Fibroblast of skin of back (primary cell): ENCODE data around the gene FUT8. TPM values are rescaled to one million over a fixed set of nuclear protein-coding genes. Genes with fewer than 3 reads are reported as not detected.
A peak's percentile ranks its signal among the peaks of the same experiment; 100 is the strongest.

Experiments
- DNase-seq: peaks from one replicate; pipeline ENCODE4 v3.0.0-alpha.2; 2013
- polyA plus RNA-seq, 2 experiments: library from polyadenylated mRNA; unstranded; fragments of 120-200 nt; gene quantifications; one replicate each; pipeline ENCODE4 v1.2.1, GENCODE V29; 2013; ENCODE audit not compliant: insufficient read length in 2 of 2

The FUT8 gene
- 24.5 TPM for polyA plus RNA-seq (2013, experiment 1 of 2; ENCODE audit: insufficient read length)
- polyA plus RNA-seq (2013, experiment 2 of 2; ENCODE audit: insufficient read length), result 14.7 TPM

DNA sequence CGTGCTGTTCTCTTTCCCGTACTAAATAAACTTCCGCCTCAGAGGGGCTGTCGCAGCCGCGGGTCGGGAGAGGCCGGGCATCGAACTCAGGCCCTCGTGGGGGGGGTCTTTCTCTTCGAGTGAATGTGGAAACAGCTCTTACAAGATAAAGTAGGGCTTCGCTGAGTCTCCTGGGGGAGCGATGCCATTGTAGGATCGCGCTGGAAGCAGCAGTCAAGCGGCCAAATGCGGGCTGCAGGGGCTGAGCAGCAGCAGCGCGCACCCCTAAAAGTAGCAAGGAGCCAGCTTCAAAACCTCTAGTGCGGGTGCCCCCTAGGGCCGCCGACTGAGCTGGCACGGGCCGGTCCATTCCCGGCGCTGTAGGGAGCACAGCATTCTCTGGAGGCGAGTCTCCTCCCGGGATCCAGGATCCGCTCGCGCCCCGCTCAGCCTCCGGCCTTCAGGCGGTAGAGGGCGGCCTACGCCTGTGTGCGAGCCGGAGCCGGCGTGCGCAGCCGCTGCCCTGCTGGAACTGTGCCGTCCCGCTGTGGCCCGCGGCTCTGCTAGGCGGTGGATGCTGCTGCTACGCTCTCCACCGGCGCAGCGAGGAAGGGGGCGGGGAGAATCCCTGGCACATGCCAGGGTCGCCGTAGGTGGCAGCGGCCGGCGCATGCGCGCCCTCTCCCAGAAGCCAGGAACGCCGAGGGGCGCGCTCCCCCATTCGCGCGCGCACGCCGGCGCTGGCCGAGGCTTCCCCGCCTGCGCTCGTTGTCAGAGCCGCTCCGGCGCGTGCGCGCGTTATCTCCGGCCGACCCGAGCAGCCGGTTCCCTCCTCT is at the start of gene FUT8:
TSS of gene FUT8 (plus strand) at position 699 of the 815 bp plus-strand sequence. CDS start 148,834 bp downstream, outside the sequence.
- peak; percentile 95 for DNase-seq

DNA sequence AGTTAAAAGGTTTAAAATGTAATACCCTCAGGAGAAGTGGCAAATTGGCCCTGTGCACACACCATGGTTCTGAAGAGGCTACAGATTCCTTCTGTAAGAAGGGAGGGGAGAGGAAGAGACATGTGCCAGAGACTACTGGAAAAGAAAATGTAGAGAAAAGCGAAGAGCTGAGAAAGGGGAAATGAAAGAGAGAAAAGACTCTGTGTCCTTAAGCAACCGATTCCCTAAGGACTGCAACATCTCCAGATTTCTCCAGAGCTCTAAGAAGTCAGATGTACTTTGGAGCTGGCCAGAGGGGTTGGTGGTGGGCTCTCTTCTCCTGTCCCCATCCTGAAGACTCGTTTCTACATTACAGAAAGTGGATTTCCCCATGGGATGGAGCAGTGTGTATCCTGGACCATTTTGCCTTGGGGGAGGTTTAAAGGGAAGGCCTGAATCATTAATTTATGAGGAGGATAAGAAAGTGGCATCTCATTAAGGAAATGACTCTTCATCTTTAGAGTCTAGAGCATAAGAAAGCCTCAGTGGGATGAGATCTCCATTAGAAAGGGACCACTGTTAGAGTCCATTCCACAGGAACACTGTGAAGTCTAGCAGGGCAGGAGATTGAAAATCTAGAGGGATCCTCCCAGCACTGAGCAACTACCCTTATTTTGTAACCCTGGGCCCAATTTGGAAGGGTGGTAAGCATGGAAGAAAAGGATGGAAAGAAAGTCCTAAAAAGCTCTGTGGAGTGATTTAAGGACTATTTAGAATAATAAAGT is 45.5 kb upstream of the FUT8 start:
- no peak for DNase-seq

DNA sequence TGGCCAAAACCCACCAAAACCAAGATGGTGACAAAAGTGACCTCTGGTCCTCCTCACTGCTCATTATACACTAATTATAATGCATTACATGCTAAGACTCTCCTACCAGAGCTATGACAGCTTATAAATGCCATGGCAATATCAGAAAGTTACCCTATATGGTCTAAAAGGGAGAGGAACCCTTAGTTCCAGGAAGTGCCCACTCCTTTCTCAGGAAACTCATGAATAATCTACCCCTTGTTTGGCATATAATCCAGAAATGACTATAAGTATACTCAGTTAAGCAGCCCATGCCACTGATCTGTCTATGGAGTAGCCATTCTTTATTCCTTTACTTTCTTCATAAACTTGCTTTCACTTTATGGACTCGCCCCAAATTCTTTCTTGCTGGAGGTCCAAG is 43.0 kb upstream of the FUT8 start:
- DNase-seq, result no peak

DNA sequence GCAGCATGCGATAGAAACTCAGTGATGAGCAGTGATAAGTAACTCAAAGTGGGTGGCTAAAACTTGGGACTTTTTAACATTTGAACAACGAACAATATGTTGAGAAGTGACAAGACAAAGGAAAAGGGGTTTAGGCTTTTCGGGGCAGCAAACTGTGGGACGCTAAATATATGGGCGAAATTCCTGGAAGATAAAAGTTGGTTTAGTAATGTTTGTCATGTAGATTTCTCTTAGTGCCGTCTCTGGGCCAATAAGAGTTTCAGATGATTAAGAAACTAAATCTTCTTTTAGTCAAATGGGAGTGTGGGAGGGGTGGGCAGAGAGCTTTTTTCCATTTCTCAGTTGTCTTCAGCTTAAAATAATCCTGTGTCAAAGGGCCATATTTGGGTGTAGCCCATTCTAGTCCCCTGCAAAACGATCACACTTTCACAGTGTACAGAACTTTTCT is 41.7 kb upstream of the FUT8 start:
- no peak for DNase-seq

DNA sequence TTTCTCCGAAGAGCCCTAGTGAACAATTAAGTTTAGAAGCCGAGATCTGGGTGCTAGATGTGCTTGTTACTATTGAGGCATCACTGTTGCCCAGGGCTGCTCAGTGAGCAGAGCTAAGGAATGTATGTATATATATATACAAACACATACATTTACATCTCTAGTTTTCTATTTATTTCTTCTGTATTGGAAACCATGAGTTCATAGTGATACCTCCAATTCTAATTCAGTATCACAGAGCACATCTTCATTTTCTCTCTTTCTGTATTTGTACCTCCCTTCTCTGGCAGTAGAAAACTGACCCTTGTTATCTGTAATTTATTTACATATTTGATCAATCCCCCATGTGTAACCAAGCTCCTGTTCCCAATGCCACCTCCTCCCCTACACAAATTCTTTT is 40.7 kb upstream of the FUT8 start:
- DNase-seq, result no peak

DNA sequence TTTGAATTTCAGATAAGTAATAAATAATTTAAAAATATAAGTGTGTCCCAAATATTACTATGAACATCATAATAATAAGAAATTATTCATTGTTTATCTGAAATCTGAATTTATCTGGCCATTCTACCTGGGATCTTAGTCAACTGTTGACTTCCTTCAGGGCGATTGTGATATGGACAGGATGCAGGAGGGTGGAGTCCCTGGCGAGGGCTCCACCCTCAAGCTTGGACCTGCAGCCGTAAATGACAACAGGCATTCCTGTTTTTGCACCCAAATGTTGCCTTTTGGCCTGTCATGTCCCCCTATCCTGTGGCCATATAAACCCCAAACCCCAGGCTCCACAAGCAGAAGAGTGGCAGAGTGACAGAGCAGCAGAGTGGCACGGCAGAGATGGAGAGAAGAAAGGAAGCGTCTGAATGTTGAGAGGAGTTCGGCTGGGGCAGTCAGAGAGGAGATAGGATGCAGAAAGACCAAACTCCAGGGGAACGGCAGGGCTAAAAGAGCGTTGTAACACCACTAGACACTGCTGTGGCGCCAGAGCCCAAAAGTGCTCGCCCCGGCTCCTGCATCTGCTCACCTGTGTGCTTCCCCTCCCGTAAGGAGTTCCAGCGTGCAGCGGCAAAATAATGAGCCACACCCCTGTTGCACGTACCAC is 39.4 kb upstream of the FUT8 start:
- DNase-seq, result no peak

DNA sequence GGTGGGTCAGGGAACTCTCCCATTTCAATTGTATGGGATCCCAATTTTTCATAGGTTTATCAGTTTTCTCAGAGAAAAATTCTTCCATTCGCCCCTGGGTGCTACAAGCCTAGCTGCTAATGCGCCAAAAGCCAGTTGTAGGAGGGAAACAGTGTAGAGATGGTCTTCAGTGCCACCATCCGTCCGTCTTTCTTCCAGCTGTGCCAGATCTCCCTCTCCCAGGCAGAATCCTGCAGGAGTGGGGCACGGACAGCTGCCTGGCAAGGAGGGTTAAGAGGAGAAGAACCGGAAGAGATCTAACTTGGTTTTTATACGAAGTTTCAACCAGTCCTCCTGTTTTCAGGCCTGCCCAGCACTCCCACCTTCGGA is 38.9 kb upstream of the FUT8 start:
- no peak for DNase-seq

DNA sequence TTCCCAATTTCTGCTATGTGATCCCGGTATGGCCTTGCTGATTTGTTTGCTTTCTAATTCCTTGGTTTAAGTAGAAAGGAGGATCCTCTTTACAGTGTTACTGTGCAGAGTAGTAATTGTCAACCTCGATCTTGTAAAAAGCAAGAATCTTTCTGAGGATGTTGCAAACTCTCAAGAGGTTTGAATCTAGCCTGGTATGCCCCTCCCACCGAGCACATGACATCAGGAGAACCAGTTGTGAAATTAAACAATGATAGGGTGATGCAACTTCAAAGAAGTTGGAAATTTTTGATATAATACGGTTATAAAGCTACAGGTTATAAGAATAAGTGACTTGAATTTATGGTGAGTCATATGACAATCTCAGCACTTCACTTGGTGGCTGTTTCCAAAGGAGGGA is 35.0 kb upstream of the FUT8 start:
- DNase-seq, result no peak

DNA sequence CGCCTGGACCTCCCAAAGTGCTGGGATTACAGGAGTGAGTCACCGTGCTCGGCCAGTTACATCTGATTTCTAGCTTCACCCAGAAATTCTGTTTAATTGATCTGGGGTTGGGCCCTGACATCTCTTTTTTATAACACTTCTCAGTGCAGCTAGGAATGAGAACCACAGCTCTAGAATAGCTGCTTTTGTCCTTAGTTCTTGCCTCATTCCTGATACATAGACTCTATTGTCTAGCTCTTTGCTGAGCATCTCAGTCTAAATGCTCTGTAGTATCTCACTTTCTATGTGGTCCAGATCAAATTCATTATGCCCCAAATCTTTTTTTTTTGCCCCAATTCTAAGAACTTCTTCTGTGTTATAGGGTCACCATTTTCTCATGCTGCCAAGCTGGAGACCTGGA is 29.9 kb upstream of the FUT8 start:
- no peak for DNase-seq

DNA sequence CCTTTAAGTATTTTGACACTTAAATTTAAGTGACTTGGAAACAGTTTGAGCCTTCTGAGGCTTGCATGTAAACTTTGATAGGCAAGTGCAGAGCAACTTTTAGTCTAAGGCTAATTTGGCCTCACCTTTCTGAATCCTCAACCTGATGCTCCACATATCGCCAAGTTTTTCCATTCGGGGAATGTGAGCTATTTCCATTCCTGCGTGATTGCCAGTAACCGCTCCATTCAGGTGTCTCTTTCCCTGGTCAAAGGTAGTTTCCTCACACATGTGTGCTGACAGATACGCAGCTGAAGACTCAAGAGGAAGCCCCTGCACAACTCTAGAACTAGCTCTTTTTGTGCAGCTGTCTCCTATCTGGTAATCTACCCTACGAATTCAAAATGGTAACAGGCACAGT is 25.4 kb upstream of the FUT8 start:
- DNase-seq, result no peak

DNA sequence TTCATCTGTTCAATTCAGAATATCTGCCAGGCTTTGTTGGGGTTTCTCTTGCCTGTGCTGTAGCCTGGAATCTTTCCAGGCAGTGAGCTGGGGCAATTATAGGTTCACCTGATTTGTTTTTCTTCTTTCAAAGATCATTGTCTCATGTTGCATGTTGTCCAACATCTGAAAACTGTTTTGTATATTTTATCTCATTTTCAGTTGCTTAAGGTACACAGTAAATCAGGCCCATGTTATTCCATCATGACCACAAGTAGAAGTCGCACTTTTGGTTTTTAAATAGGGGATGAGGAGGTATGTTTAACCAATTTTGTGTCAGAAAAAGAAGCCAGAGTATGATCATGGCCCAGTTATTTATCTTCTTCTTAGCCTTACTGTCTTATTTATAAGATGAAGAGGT is 24.9 kb upstream of the FUT8 start:
- no peak for DNase-seq

DNA sequence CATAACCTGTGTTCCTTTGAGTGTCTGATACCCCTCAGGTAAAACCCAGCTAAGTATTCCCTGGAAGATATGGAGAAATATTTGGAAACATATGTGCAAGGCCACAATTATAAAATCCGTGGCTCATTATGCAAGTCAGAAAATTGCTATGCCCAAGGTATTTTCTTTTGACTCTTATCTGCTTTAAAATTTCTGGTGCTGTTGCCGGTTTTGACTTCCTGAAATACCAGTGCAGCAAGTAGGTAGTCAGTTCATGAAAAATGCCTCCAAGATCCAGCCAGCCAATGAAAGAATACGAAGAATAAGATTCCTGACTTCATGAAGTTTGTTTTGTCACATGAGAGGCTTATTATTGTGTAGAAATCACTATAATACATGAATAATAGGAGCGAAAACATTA is 20.2 kb upstream of the FUT8 start:
- no peak for DNase-seq

DNA sequence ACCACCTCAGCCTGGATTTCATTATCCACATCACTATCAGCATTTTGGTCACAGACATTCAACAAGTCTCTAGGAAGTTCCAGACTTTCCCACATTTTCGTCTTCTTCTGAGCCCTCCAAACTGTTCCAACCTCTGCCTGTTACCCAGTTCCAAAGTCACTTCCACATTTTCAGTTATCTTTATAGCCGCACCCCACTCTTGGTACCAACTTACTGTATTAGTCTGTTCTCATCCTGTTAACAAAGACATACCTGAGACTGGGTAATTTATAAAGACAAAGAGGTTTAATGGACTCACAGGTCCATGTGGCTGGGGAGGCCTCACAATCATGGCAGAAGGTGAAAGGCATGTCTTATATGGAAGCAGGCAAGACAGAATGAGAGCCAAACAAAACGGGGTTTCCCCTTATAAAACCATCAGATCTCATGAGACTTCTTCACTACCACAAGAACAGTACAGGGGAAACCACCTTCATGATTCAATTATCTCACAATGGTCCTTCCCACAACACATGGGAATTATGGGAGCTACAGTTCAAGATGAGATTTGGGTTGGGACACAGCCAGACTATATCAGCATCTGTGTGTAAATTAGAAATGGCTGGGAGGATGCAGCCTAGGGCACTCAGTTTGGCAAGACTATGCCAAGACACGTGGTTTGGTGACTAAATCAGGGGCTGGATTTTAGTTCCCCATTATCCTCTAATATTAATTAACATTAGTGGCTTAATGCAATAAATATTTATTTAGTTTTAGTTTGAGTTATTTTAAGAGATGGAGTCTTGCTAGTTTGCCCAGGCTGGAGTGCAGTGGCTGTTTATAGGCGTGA is 16.2 kb upstream of the FUT8 start:
- DNase-seq, result no peak

DNA sequence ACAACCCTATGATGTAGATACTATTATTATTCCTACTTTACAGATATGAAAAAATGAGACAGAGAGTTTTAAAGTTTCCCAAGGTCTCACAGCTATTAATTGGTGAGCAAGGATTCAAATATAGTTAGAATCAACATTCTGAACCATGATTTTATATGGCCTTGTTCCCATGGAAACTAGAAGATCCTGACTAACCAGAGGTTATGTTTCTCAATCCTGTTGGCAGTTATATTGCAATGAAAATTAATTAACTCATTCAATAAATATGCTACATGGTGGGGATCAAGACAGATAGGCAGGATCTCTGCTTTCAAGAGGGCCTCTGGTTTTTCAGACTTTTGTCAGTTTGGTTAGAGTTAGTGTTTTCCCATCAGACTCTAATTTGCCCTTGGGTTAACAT is 9.3 kb upstream of the FUT8 start:
- peak; percentile 27 for DNase-seq

DNA sequence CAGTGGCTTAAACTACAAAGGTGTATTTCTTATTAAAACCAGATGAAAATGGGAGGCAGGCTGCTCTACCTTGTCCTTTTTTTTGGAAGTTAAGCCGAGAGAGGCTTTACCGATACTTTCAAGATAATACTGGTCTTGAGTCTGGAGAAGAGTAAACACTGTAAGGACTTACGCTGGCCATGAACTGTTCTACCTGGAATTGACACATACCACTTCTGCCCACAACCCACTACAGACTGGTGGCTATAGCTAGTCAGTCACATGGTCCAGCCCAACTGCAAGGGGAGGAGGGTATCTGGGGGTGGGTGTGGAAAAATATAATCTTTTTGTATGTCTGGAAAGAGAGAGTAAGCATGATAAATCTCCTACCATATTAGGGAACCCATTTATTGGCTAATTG is 4.4 kb upstream of the FUT8 start:
- no peak for DNase-seq

DNA sequence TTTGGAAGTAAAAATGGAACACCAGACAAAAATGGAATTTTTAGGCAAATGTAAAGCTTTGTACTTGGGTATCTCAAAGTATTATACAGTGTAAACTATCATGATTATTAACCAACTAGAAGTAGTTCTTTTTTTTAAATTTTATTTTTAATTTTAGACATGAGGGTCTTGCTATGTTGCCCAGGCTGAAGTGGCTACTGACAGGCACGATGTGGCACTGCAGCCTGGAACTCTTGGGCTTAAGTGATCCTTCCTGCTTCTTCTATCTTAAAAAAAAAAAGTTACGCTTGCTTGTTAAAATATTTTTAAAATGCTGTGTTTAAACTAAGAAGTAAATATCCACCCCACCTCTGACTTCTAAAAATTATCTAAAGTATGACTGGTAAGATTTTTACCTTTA is 1.9 kb upstream of the FUT8 start:
- no peak for DNase-seq

DNA sequence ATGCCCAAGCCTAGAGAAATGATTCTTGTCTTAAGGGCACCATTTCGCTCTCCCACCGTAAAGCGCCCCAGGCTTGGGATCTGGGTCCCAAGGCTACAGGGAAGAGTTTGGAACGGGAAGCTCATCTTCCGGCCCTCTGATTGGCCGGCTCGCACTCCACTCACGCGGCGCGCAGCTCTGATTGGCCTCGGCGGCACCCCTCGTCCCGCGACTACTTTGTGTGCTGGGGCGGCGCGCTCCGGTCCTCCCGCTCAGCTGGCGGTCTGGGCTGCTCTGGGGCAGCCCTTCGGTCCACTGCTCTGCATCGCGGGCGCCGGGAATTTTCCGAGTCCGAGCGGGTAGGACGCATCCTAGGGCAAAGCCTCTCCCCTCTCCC is 886 bp upstream of the FUT8 start:
- peak; percentile 96 for DNase-seq

DNA sequence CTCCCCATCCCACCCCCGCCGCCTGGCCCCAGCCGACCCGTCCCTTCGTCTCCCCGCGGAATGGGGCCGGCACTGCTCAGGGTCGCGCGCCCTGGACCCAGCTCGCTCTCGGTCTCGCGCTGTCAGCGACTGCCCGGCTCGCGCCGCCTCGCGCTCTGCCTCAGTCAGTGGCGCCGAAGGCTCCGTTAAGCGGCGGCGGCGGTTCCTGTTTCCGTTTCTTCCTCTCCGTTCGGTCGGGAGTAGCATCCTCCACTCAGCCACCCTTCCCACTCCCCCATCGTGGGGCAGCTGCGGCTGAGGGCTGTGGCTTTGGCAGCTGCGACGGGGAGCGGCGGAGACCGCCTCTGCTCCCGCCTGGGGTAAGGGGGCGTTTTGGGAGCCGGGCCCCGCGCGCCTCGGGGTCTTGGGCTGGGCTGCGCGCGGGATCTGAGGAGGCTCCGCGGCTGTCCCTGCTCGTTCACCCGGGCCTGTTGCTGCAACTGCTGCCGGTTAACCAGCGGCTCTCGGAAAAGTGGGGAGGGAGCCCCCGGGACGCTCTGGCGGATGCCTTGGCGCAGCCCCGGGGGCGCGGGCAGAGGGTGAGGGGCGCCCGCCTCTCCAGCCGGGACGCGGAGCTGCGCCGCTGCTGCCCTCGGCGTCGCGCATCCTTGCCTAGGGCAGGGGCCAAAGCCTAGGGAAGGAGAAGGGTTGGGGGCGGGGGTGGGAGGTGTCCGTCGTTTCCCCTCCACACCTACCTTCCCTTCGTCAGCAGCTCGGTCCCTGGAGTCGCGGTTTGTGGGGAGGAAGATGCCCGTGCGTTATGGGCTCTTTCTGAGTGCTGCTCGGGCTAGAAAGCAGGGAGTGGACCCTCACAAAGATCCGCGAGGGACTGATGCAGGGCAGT is 567 bp downstream of the FUT8 start:
- peak; percentile 76 for DNase-seq

DNA sequence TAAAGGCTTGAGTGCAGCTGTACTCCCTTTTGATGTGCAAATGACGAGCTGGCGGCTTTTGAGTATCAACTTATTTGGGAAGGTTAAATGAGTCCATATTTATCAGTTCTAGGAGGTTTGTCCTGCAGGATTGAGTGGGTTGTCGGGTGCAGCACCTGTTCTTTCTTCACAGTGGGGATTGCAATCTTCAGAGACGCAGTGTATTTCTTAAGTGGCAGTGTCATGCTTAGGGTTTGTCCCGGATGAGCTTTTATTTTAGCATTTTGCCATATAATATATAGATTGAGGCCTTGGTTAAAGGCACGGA is 1.2 kb downstream of the FUT8 start:
- DNase-seq, result no peak

DNA sequence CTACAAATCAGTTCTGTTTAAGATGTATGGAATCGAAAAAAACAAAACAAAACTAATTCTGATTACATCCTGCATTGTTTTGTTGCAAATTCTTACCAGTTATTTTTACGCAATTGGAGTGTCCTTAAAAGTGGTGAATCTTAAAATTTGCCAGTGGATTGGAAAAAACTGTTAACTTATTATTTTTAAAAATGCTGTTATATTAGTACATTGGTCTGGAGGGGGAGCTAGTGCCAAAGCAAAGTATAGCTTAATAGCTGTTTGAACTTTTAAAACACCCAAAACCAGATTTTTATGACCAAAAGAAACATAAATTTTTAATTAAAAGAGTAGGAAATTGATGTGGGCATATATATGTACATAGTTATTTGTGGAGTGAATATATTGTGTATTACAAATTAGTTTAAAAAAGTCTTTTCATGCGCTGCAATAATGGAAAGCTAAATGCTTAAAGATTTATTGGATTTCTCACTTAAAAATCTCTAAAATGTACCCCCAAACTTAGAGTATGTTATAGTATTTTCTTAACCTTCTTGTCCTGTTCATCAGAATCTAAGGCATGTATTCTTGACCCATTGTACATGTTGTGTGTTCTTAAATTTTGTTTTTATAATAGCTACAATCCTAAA is 2.5 kb downstream of the FUT8 start:
- peak; percentile 42 for DNase-seq

DNA sequence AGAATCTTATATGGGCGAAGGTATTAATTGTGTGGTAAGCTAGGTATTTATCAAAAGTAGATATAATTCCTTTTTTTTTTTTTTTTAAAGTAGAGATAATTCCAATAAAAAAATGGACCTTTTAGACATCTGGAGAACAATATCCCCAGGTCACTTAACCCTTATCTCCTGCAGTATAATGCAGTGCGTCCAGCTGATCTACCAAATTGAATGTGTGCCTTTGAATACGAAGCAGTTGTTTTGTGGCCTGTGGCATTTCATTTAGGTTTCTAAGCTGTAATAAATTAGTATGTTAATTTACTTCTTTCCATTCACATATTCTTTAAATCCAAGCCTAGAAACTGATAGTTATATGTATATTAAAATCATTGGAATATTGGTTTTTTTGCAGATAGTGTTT is 3.1 kb downstream of the FUT8 start:
- DNase-seq, result no peak
